ENCODE data around the gene GPX4.

Gene GPX4

GRCh38 chr19:1108291-1109031 lies 4.7 kb downstream of the GPX4 start:
- POLR2A ChIA-PET: no interaction called here
- TF ChIP-seq, protein P1, sequence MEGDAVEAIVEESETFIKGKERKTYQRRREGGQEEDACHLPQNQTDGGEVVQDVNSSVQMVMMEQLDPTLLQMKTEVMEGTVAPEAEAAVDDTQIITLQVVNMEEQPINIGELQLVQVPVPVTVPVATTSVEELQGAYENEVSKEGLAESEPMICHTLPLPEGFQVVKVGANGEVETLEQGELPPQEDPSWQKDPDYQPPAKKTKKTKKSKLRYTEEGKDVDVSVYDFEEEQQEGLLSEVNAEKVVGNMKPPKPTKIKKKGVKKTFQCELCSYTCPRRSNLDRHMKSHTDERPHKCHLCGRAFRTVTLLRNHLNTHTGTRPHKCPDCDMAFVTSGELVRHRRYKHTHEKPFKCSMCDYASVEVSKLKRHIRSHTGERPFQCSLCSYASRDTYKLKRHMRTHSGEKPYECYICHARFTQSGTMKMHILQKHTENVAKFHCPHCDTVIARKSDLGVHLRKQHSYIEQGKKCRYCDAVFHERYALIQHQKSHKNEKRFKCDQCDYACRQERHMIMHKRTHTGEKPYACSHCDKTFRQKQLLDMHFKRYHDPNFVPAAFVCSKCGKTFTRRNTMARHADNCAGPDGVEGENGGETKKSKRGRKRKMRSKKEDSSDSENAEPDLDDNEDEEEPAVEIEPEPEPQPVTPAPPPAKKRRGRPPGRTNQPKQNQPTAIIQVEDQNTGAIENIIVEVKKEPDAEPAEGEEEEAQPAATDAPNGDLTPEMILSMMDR (IDR thresholded peaks at IDR 0.05; ENCODE audit: insufficient read depth, low read length, missing control alignments): no peak
- CTCF ChIA-PET: interaction anchor here (2.4 kb wide), 1 partner anchor 86 kb away, joined by 10 read pairs; no protein-coding TSS in a partner anchor
- no peak for DNase-seq (ENCODE audit: low read depth, low spot score)
- H3K4me3 ChIP-seq (ENCODE audit: low read depth, low read length): no peak overlapping the region

DNA sequence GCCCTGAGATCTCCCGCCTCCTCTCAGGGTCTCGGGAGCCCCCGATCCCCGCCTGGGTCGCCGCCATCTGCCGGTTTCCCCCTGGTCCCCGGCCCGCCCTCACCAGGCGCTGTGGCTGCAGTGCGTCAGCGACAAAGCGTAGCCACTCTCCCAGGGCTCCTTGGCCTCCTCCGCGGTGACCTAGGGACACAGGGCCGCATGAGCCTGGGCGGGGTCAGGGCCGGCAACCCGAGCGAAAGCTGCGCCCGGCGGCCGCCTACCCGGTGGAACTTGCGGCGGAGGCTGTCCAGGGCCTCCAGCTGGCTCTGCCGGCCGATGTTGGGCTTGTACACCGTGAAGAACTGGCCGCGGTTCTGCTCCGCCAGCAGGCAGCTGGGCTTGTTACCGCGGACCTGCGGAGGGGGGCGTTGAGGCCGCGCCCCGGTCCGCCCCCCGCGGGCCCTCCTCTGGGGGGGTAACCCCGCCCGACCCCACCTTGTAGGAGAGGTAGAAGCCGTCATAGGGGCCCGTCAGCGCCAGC lies 5.3 kb downstream of the GPX4 start:
- H3K4me3 ChIP-seq (ENCODE audit: low read depth, low read length): no peak overlapping the region
- CTCF ChIA-PET: interaction anchor here (2.4 kb wide), 1 partner anchor 85 kb away, joined by 10 read pairs; no protein-coding TSS in a partner anchor
- POLR2A ChIA-PET: no interaction called here
- TF ChIP-seq, protein P1 (IDR thresholded peaks at IDR 0.05; ENCODE audit: insufficient read depth, low read length, missing control alignments): no peak
- no peak for DNase-seq (ENCODE audit: low read depth, low spot score)

GRCh38 chr19:1109697-1110671 lies 6.2 kb downstream of the GPX4 start:
- TF ChIP-seq, protein P1 (IDR thresholded peaks at IDR 0.05; ENCODE audit: insufficient read depth, low read length, missing control alignments): no peak
- CTCF ChIA-PET: interaction anchor here (2.4 kb wide), 1 partner anchor 84 kb away, joined by 10 read pairs; no protein-coding TSS in a partner anchor
- no peak for DNase-seq (ENCODE audit: low read depth, low spot score)
- H3K4me3 ChIP-seq (ENCODE audit: low read depth, low read length): no peak overlapping the region
- POLR2A ChIA-PET: no interaction called here

DNA sequence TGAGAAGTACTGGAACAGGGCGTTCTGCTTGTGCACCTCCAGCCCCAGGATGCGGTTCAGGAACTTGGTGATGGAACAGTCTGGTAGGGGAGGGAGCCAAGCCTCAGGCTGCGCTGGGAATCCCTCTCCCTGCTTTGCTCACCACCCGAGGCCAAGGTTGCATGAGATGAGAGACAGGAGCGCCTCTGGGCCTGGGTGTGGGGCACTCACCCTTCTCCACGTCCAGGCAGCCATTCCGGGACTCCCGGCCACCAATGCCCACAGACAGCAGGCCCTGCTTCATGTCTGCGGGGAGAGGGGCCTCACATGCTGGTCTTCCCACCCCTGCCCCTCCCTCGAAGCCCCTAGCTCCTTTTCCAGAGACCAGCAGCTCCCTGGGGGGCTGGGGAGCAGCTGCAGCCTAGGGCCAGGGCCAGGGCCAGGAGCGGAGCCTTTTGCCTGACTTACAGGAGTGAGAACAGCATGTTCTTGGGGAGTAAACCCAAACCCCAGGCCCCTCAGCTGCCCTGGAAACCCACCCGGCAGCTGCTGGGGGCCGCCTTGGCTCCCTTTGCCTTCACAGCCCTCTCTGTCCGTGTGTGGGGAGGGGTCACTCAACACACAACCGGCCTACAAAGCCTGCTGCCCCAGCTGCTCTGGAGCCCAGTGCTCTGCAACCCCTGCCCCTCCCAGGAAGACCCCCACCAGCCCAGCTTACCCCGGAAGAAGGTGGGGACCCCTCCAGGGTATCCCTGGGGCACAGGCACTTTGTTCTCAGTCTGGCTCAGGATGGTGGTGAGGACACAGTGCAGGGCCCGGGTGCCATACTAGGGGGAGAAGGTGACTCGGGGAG lies 7.2 kb downstream of the GPX4 start:
- ChIA-PET CTCF (interaction anchor here (1.2 to 6.0 kb wide), 4 partner anchors 15 to 89 kb away, joined by 4 to 97 read pairs (median 22); no protein-coding TSS in a partner anchor), POLR2A (interaction anchor here (0.5 to 1.4 kb wide), 3 partner anchors 11 to 134 kb away, joined by 3 to 5 read pairs (median 4); no protein-coding TSS in a partner anchor)
- no peak overlapping the region for H3K4me3 ChIP-seq (ENCODE audit: low read depth, low read length)
- no peak for DNase-seq (ENCODE audit: low read depth, low spot score)
- TF ChIP-seq, protein P1 (IDR thresholded peaks at IDR 0.05; ENCODE audit: insufficient read depth, low read length, missing control alignments): no peak

DNA sequence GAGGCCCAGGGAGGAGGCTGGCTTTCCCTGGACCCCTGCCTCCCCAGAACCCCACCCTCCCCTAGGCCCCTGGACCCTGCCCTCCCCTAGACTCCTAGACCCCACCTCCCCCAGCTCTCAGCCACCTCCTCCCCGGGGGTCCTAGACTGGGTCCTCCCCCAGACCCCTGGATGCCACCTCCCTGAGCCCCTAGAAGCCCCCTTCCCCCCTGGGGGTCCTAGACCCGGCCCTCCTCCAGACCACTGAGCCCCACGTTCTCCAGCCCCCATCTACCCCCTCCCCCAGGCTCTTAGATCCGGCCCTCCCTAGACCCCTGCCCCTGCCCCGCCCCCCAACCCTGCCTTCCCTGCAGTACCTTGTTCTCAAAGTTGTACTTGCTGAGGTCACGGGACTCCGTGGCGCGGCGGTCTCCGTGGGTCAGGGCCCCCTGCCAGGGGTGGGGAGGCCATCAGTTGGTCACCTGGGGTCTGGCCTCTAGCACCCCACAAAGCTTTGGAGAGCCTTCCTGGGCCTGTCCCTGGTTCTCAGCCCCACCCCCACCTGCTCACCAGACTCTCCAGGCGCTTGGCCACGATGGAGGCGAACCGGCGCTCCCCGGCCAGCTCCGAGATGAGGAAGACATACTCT lies 8.0 kb downstream of the GPX4 start:
- TF ChIP-seq, protein P1 (IDR thresholded peaks at IDR 0.05; ENCODE audit: insufficient read depth, low read length, missing control alignments): no peak
- no peak overlapping the region for H3K4me3 ChIP-seq (ENCODE audit: low read depth, low read length)

More for the DNA sequence above, 8.0 kb downstream of the GPX4 start:
- POLR2A ChIA-PET: interaction anchor here (0.6 to 2.3 kb wide), 3 partner anchors 8 to 32 kb away, joined by 4 to 15 read pairs (median 5); partner anchors contain the start of gene GPX4
- CTCF ChIA-PET: interaction anchor here (1.2 to 6.0 kb wide), 10 partner anchors 9 to 132 kb away, joined by 4 to 97 read pairs (median 14); partner anchors contain the start of genes ATP5F1D and GPX4
- no peak for DNase-seq (ENCODE audit: low read depth, low spot score)

Measured in AG04449 (cell line).